Adrenal gland (tissue), 12 donors: Measurements from ENCODE around the gene TUBB3. TPM values are rescaled to one million over a fixed set of nuclear protein-coding genes. Genes with fewer than 3 reads are reported as not detected.

ENCODE experiments used
- DNase-seq, 7 donors: peaks; one replicate each; pipeline ENCODE4 v3.0.0-alpha.2; 2019 to 2020
- H3K27ac ChIP-seq, 5 donors: fragments of 200-600 bp; sonication (generic) in 4 of 5; 1 replicate in 3 of 5; 2 replicates in 2 of 5; pipeline versions ENCODE4 v1.5.1 to v1.8.0; 2016 to 2020; ENCODE audit warnings: mild to moderate bottlenecking in 1 of 5
- H3K27me3 ChIP-seq: fragments of 200-600 bp; 2 replicates; pipeline ENCODE4 v1.8.0; 2021
- H3K36me3 ChIP-seq, 2 donors: fragments of 200-600 bp; replicated peaks in 1 of 2; 1 replicate in 1 of 2; 2 replicates in 1 of 2; pipeline versions ENCODE4 v1.5.1 to v1.8.0; 2018 to 2022
- H3K4me1 ChIP-seq, 2 donors: fragments of 200-600 bp; replicated peaks in 1 of 2; 1 replicate in 1 of 2; 2 replicates in 1 of 2; pipeline versions ENCODE4 v1.5.1 to v1.8.0; 2018 to 2021
- H3K4me3 ChIP-seq, 4 donors: fragments of 200-600 bp; sonication (generic) in 3 of 4; one replicate each; pipeline ENCODE4 v1.5.1; 2016 to 2018
- H3K9me3 ChIP-seq, 3 donors: fragments of 200-600 bp; sonication (generic) in 1 of 3; replicated peaks in 1 of 3; 1 replicate in 2 of 3; 2 replicates in 1 of 3; pipeline versions ENCODE4 v1.5.1 to v1.8.0; 2016 to 2021
- POLR2A ChIP-seq, 2 donors: fragments of 450-650 bp; IDR thresholded peaks; one replicate each; pipeline ENCODE4 v1.6.1; 2017; ENCODE audit warnings: antibody characterized with exemption in 2 of 2, mild to moderate bottlenecking in 2 of 2, moderate library complexity in 1 of 2
- WGBS, 4 donors: extraction: QIAGEN DNeasy Blood & Tissue Kit in 2 of 4; methylation state at CpG; one replicate each; pipeline versions ENCODE4 v1.1.5 to v1.1.7; 2013 to 2017; 5-methylcytosine and 5-hydroxymethylcytosine counted together
- intact Hi-C, 2 donors: fragments of 100-400 bp; cut with DNase I; formaldehyde crosslinking; loops; one replicate each; pipeline versions ENCODE4 v1.14.1 to v1.15.0; 2022 to 2023
- polyA plus RNA-seq, 3 donors: library from polyadenylated mRNA; stranded (reverse); fragments of 200-250 nt in 2 of 3; fragments of 350-450 nt in 1 of 3; fragmentation: Illumina TruSeq in 1 of 3; extraction: RNeasy Lipid Tissue Mini Kit (QIAGEN cat#74804) in 1 of 3; gene quantifications; one replicate each; pipeline ENCODE4 v1.2.3, GENCODE V29; 2013 to 2014
- total RNA-seq, 9 donors: library from RNA; depleted of rRNA in 4 of 9; stranded (reverse); fragments of >200 nt in 4 of 9; fragments of 120-200 nt in 1 of 9; fragmentation: NEBNext Ultra II Directional in 1 of 9; extraction: Animal tissue kit (Norgen Biotek cat#: 25700) in 1 of 9; gene quantifications; one replicate each; pipeline versions ENCODE4 v1.1.0 to v1.2.4, GENCODE V29; 2013 to 2023
- TF ChIP-seq, protein P1 (sequence below), 6 experiments: fragments of 450-650 bp in 4 of 6; fragments of 200-600 bp in 2 of 6; sonication (generic) in 1 of 6; IDR thresholded peaks; 1 replicate in 5 of 6; 2 replicates in 1 of 6; pipeline versions ENCODE4 v1.5.1 to v1.8.0; 2016 to 2021; ENCODE audit warnings: antibody characterized with exemption in 6 of 6, mild to moderate bottlenecking in 2 of 6, moderate library complexity in 1 of 6
- donor health status: healthy with polysubstance abuse.
- donor health status: Bipolar disorder and iron deficiency.
- donor health status: DM: yes; HTN: yes; CAD: no.
- donor health status: DM: no; HTN: no; CAD: no.
- donor health status: DM: no; HTN: no; CAD: no.
- donor health status: DM: yes; HTN: yes; CAD: no.

TUBB3 gene
- total and polyA plus RNA-seq, 12 donors: 6.4 to 63.8 (median 14.5) TPM

DNA sequence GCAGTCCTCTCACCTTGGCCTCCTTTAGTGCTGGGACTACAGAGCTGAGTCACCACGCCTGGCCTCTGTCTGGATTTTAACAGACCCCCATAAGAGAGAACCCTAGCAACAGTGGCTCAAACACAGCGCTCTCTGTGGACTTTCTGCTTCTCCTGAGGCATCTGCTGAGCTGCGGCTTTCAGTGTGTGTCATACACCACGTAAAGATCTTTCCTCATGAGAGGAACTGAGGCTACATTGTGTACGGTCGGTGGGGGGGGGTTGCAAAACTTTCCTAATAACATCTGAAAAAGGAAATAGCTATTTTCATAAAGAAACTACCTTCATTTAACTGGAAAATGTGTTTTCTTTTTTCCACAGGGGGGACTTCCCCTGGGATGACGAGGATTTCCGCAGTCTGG is 58.3 kb downstream of the TUBB3 start:
- H3K36me3 ChIP-seq: peaks cover 0 to 80% of the 10 kb centered on the region in 2 donors
- TF ChIP-seq POLR2A (IDR thresholded peaks at IDR 0.05): no peak
- TF ChIP-seq, protein P1, sequence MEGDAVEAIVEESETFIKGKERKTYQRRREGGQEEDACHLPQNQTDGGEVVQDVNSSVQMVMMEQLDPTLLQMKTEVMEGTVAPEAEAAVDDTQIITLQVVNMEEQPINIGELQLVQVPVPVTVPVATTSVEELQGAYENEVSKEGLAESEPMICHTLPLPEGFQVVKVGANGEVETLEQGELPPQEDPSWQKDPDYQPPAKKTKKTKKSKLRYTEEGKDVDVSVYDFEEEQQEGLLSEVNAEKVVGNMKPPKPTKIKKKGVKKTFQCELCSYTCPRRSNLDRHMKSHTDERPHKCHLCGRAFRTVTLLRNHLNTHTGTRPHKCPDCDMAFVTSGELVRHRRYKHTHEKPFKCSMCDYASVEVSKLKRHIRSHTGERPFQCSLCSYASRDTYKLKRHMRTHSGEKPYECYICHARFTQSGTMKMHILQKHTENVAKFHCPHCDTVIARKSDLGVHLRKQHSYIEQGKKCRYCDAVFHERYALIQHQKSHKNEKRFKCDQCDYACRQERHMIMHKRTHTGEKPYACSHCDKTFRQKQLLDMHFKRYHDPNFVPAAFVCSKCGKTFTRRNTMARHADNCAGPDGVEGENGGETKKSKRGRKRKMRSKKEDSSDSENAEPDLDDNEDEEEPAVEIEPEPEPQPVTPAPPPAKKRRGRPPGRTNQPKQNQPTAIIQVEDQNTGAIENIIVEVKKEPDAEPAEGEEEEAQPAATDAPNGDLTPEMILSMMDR (IDR thresholded peaks at IDR 0.05): no peak
- no peaks in the 10 kb centered on the region for H3K4me1 ChIP-seq
- no peaks in the 10 kb centered on the region for H3K27me3 ChIP-seq
- no peak overlapping the region for H3K27ac ChIP-seq
- no peak overlapping the region for H3K4me3 ChIP-seq
- H3K9me3 ChIP-seq: no peaks in the 10 kb centered on the region
- DNase-seq: no peak
- intact Hi-C loops: no loop called here
- 87 to 91% (median 88%) methylated on average over 8 of the region's 8 CpGs for WGBS, 4 donors

DNA sequence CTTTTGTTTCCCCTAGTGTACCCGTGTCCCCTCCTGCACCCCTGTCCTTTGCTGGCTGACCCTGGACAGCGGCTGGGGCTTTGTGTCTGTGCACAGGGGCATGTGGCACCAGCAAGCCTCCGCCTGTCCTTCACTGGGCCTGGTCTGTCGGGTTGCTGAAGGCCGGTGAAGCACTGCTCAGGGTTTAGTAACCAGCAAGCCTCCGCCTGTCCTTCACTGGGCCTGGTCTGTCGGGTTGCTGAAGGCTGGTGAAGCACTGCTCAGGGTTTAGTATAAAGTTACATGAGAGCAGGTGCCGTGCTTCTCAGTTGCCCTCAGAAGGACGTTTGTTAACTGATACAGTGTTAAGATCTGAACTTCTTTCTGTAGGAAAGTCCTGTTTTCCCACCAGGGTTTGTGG is 59.2 kb downstream of the TUBB3 start:
- H3K27ac ChIP-seq: peak overlapping the region in 1 of 5 donors; percentile 62
- H3K27me3 ChIP-seq: no peaks in the 10 kb centered on the region
- WGBS, 4 donors: 49 to 62% (median 58%) methylated on average over 3 to 9 of the region's 9 CpGs
- intact Hi-C loops: no loop called here
- peaks cover 0 to 87% of the 10 kb centered on the region in 2 donors for H3K36me3 ChIP-seq
- no peak for TF ChIP-seq POLR2A (IDR thresholded peaks at IDR 0.05)
- TF ChIP-seq, protein P1 (IDR thresholded peaks at IDR 0.05): no peak
- peak in 3 of 7 donors; percentile 22 to 54 (median 53) for DNase-seq
- no peaks in the 10 kb centered on the region for H3K9me3 ChIP-seq
- no peak overlapping the region for H3K4me3 ChIP-seq
- no peaks in the 10 kb centered on the region for H3K4me1 ChIP-seq

DNA sequence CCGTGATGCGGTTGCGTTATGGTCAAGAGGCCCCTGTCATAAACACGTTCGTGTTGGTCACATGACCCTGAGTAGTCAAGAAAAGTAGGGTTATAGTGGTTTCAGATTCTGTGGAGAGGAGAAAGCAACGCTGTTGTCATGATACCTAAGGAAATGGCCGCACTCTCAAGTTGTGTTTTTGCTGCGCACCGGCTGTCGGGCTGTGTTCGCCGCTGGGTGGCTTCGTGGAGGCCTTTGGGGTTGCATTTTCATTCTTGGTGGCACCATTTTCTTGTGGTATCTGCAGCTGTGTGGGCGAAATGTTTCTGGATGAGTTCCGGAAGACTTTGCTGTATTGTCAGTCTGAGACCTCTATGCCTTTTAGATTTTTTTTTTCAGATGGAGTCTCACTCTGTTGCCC is 60.4 kb downstream of the TUBB3 start:
- TF ChIP-seq POLR2A (IDR thresholded peaks at IDR 0.05): no peak
- TF ChIP-seq, protein P1 (IDR thresholded peaks at IDR 0.05): no peak
- 85 to 95% (median 91%) methylated on average over 12 to 15 of the region's 15 CpGs for WGBS, 4 donors
- no peaks in the 10 kb centered on the region for H3K4me1 ChIP-seq
- intact Hi-C loops: no loop called here
- DNase-seq: no peak
- peaks cover 0 to 80% of the 10 kb centered on the region in 2 donors for H3K36me3 ChIP-seq
- no peaks in the 10 kb centered on the region for H3K9me3 ChIP-seq
- H3K27me3 ChIP-seq: no peaks in the 10 kb centered on the region
- no peak overlapping the region for H3K27ac ChIP-seq
- H3K4me3 ChIP-seq: no peak overlapping the region

DNA sequence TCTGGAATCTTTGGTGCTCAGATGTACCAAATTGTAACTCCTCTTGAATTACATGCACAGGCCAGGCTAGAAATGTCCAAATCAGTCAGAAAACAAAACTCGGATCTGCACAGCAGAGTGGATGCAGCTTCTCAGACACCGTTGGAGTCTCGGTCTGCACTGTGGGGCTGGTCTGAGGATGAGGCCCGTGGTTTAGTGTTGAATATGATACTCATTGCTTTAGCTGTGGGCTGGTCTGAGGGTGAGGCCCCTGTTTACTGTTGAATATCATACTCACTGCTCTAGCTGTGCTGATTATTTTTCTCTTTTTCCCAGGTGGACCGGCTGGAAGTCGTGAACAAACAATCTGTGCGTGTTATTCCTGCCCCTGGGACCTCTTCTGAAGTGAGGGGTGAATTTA is 61.1 kb downstream of the TUBB3 start:
- intact Hi-C loops: no loop called here
- 95 to 98% (median 96%) methylated on average over 6 to 7 of the region's 7 CpGs for WGBS, 4 donors
- DNase-seq: no peak
- Histone ChIP-seq H3K4me3 (no peak overlapping the region), H3K27ac (no peak overlapping the region), H3K4me1 (no peaks in the 10 kb centered on the region), H3K36me3 (peaks cover 0 to 83% of the 10 kb centered on the region in 2 donors), H3K27me3 (no peaks in the 10 kb centered on the region), H3K9me3 (no peaks in the 10 kb centered on the region)
- no peak for TF ChIP-seq POLR2A (IDR thresholded peaks at IDR 0.05)
- TF ChIP-seq, protein P1 (IDR thresholded peaks at IDR 0.05): no peak
